Naive thymus-derived CD4-positive, alpha-beta T cell (primary cell): ENCODE measurements around the gene COL24A1. TPM values are rescaled to one million over a fixed set of nuclear protein-coding genes. Genes with fewer than 3 reads are reported as not detected.

Source experiments
- ATAC-seq: fragments of 150-1000 bp; cut with Tn5 transposase; 2 replicates; pipeline ENCODE4 v1.10.0; 2021; ENCODE audit warnings: mild to moderate bottlenecking, moderate library complexity
- CTCF ChIA-PET: fragments of 350-600 bp; sonication (Branson Sonifier 250); formaldehyde crosslinking; loops from one replicate; lab custom pipeline; 2021; ENCODE audit warnings: antibody characterized with exemption; lab: Charles Lee
- POLR2A ChIA-PET: fragments of 350-600 bp; sonication (Branson Sonifier 250); formaldehyde crosslinking; loops from one replicate; lab custom pipeline; 2021; ENCODE audit warnings: antibody characterized with exemption, inconsistent platforms; lab: Charles Lee
- DNase-seq, 9 donors: peaks; one replicate each; pipeline versions ENCODE4 v3.0.0 to v3.0.0-alpha.2; 2020 to 2022; ENCODE audit warnings: mixed read lengths in 1 of 9
- H3K27ac ChIP-seq: one replicate; pipeline ENCODE4 v1.7.0; 2013; ENCODE audit warnings: mild to moderate bottlenecking, low read depth, low read length, moderate library complexity
- H3K27me3 ChIP-seq, 2 donors: one replicate each; pipeline ENCODE4 v1.7.0; 2013; ENCODE audit warnings: low read length in 2 of 2, mild to moderate bottlenecking in 2 of 2, moderate library complexity in 2 of 2; ENCODE audit not compliant: control insufficient read depth in 2 of 2, insufficient read depth in 2 of 2
- H3K36me3 ChIP-seq, 3 experiments: 1 replicate in 2 of 3; 2 replicates in 1 of 3; pipeline ENCODE4 v1.7.0; 2013; ENCODE audit warnings: low read length in 3 of 3, mild to moderate bottlenecking in 3 of 3, moderate library complexity in 1 of 3; ENCODE audit not compliant: insufficient read depth in 3 of 3, control insufficient read depth in 2 of 3
- H3K4me1 ChIP-seq, 2 donors: one replicate each; pipeline ENCODE4 v1.7.0; 2013; ENCODE audit warnings: low read length in 2 of 2, mild to moderate bottlenecking in 2 of 2, moderate library complexity in 1 of 2; ENCODE audit not compliant: control insufficient read depth in 2 of 2, insufficient read depth in 2 of 2
- H3K4me3 ChIP-seq: 2 replicates; pipeline ENCODE4 v1.7.0; 2013; ENCODE audit warnings: mild to moderate bottlenecking, low read length
- H3K9me3 ChIP-seq, 3 experiments: 1 replicate in 2 of 3; 2 replicates in 1 of 3; pipeline ENCODE4 v1.7.0; 2013; ENCODE audit warnings: low read length in 3 of 3; ENCODE audit not compliant: control insufficient read depth in 2 of 3
- H3K27ac Mint-ChIP-seq, 9 donors: one replicate each; pipeline ENCODE4 v1.8.0; 2020 to 2022; ENCODE audit warnings: mixed read lengths in 9 of 9, mild to moderate bottlenecking in 8 of 9, moderate library complexity in 5 of 9, inconsistent platforms in 2 of 9
- H3K27me3 Mint-ChIP-seq, 5 donors: one replicate each; pipeline ENCODE4 v1.8.0; 2021 to 2022; ENCODE audit warnings: mixed read lengths in 5 of 5, mild to moderate bottlenecking in 1 of 5
- H3K36me3 Mint-ChIP-seq, 5 donors: one replicate each; pipeline ENCODE4 v1.8.0; 2020 to 2022; ENCODE audit warnings: mixed read lengths in 5 of 5, mild to moderate bottlenecking in 3 of 5, inconsistent platforms in 1 of 5
- H3K4me1 Mint-ChIP-seq, 7 donors: one replicate each; pipeline ENCODE4 v1.8.0; 2020 to 2022; ENCODE audit warnings: mixed read lengths in 7 of 7, mild to moderate bottlenecking in 3 of 7, inconsistent platforms in 1 of 7
- H3K4me3 Mint-ChIP-seq, 10 donors: one replicate each; pipeline ENCODE4 v1.8.0; 2020 to 2022; ENCODE audit warnings: mild to moderate bottlenecking in 10 of 10, mixed read lengths in 10 of 10, moderate library complexity in 6 of 10, inconsistent platforms in 2 of 10
- H3K9me3 Mint-ChIP-seq, 11 donors: one replicate each; pipeline ENCODE4 v1.8.0; 2020 to 2022; ENCODE audit warnings: mixed read lengths in 11 of 11, mild to moderate bottlenecking in 4 of 11, inconsistent platforms in 1 of 11, moderate library complexity in 1 of 11
- intact Hi-C, 2 donors: fragments of 100-400 bp; cut with micrococcal nuclease; formaldehyde crosslinking; loops; one replicate each; pipeline ENCODE4 v1.15.1; 2023
- polyA plus RNA-seq, 2 donors: library from polyadenylated mRNA; unstranded; fragments of 300-500 nt; fragmentation: Illumina TruSeq; gene quantifications; one replicate each; pipeline ENCODE4 v1.2.3, GENCODE V29; 2021
- total RNA-seq, 6 experiments: library from RNA in 5 of 6; stranded (reverse) in 5 of 6; gene quantifications; 1 replicate in 5 of 6; 2 replicates in 1 of 6; pipeline ENCODE4 v1.2.3 and lab custom pipeline; 2021 to 2026

Gene COL24A1
- total and polyA plus RNA-seq, 7 experiments from 2014 or later = 0.40 to 1.5 TPM; not detected in 5

DNA sequence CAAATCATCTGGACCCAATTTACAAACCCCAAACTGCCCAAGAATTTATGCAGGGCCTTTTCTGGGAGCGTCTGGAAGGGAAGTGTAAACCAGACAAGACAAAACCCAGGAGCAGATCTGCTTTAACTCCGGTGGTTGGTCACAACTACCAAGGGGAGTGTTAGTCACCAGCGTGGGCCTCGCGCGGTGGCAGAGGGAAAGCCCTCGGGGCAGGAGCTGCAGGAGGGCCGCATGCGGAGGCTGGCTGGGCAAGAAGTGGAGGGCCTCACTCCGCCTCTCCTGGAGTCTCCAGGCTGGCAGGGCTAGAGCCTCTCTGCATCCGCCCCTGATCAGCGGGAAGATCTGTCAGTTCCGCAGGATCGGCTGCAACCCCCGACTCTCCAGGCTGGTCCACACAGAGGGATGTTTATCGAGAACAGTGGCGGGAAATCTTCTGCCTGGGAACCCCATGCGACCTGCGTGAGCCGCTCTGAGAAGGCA is 2.0 kb downstream of the COL24A1 start:
- Mint-ChIP-seq H3K27me3 (peaks cover 29 to 43% (median 41%) of the 10 kb centered on the region in 5 donors), H3K4me3 (peak overlapping the region in 1 of 10 donors; percentile 63), H3K9me3 (peaks cover 0 to 12% (median 2%) of the 10 kb centered on the region in 11 donors), H3K36me3 (peaks cover 0 to 6% (median 0%) of the 10 kb centered on the region in 5 donors), H3K27ac (no peak overlapping the region), H3K4me1 (peaks cover 0 to 11% (median 7%) of the 10 kb centered on the region in 7 donors)
- Histone ChIP-seq H3K36me3 (no peaks in the 10 kb centered on the region), H3K4me3 (no peak overlapping the region), H3K27ac (no peak overlapping the region), H3K9me3 (no peaks in the 10 kb centered on the region), H3K4me1 (no peaks in the 10 kb centered on the region), H3K27me3 (no peaks in the 10 kb centered on the region)
- CTCF ChIA-PET = no interaction called here
- DNase-seq (no peak), ATAC-seq (no peak)
- intact Hi-C loops = no loop called here
- POLR2A ChIA-PET = no interaction called here

- Mint-ChIP-seq H3K27ac (no peak overlapping the region), H3K4me3 (no peak overlapping the region), H3K36me3 (peaks cover 0 to 6% (median 0%) of the 10 kb centered on the region in 5 donors), H3K9me3 (peaks cover 0 to 13% (median 0%) of the 10 kb centered on the region in 11 donors), H3K27me3 (peaks cover 28 to 43% (median 37%) of the 10 kb centered on the region in 5 donors), H3K4me1 (peaks cover 0 to 11% (median 7%) of the 10 kb centered on the region in 7 donors)
- Histone ChIP-seq H3K36me3 (no peaks in the 10 kb centered on the region), H3K4me1 (no peaks in the 10 kb centered on the region), H3K4me3 (no peak overlapping the region), H3K9me3 (no peaks in the 10 kb centered on the region), H3K27ac (no peak overlapping the region), H3K27me3 (no peaks in the 10 kb centered on the region)
- intact Hi-C loops = no loop called here
- no peak for ATAC-seq
- ChIA-PET CTCF (no interaction called here), POLR2A (no interaction called here)
- DNase-seq = no peak
Observed at GRCh38 chr1:86153836-86154235, 2.7 kb downstream of the COL24A1 start.

GRCh38 chr1:86152887-86153286 is 3.7 kb downstream of the COL24A1 start:
- H3K4me1 Mint-ChIP-seq = peaks cover 0 to 11% (median 7%) of the 10 kb centered on the region in 7 donors
- no peak for DNase-seq
- H3K4me3 ChIP-seq = no peak overlapping the region
- H3K27ac ChIP-seq = no peak overlapping the region
- H3K27me3 ChIP-seq = no peaks in the 10 kb centered on the region
- peaks cover 0 to 6% (median 0%) of the 10 kb centered on the region in 5 donors for H3K36me3 Mint-ChIP-seq
- intact Hi-C loops = no loop called here
- no peak overlapping the region for H3K27ac Mint-ChIP-seq
- peaks cover 25 to 43% (median 31%) of the 10 kb centered on the region in 5 donors for H3K27me3 Mint-ChIP-seq
- H3K4me1 ChIP-seq = no peaks in the 10 kb centered on the region
- peaks cover 0 to 13% (median 0%) of the 10 kb centered on the region in 11 donors for H3K9me3 Mint-ChIP-seq
- no peak for ATAC-seq
- no peaks in the 10 kb centered on the region for H3K36me3 ChIP-seq
- ChIA-PET CTCF (no interaction called here), POLR2A (no interaction called here)
- H3K4me3 Mint-ChIP-seq = no peak overlapping the region
- H3K9me3 ChIP-seq = no peaks in the 10 kb centered on the region

GRCh38 chr1:86151427-86151826 is 5.1 kb downstream of the COL24A1 start:
- ChIA-PET POLR2A (no interaction called here), CTCF (no interaction called here)
- H3K36me3 Mint-ChIP-seq = no peaks in the 10 kb centered on the region
- peaks cover 0 to 7% (median 0%) of the 10 kb centered on the region in 11 donors for H3K9me3 Mint-ChIP-seq
- Histone ChIP-seq H3K4me1 (no peaks in the 10 kb centered on the region), H3K36me3 (no peaks in the 10 kb centered on the region), H3K4me3 (no peak overlapping the region), H3K9me3 (no peaks in the 10 kb centered on the region), H3K27me3 (no peaks in the 10 kb centered on the region), H3K27ac (no peak overlapping the region)
- ATAC-seq (no peak), DNase-seq (no peak)
- intact Hi-C loops = no loop called here
- peaks cover 0 to 4% (median 3%) of the 10 kb centered on the region in 7 donors for H3K4me1 Mint-ChIP-seq
- peaks cover 16 to 33% (median 20%) of the 10 kb centered on the region in 5 donors for H3K27me3 Mint-ChIP-seq
- no peak overlapping the region for H3K4me3 Mint-ChIP-seq
- no peak overlapping the region for H3K27ac Mint-ChIP-seq

GRCh38 chr1:86150553-86151055 is 6.0 kb downstream of the COL24A1 start:
- peaks cover 0 to 5% (median 0%) of the 10 kb centered on the region in 11 donors for H3K9me3 Mint-ChIP-seq
- ATAC-seq (no peak), DNase-seq (no peak)
- no peaks in the 10 kb centered on the region for H3K4me1 ChIP-seq
- H3K27ac Mint-ChIP-seq = no peak overlapping the region
- H3K4me3 Mint-ChIP-seq = no peak overlapping the region
- ChIA-PET POLR2A (no interaction called here), CTCF (no interaction called here)
- intact Hi-C loops = no loop called here
- H3K4me1 Mint-ChIP-seq = no peaks in the 10 kb centered on the region
- H3K27ac ChIP-seq = no peak overlapping the region
- no peak overlapping the region for H3K4me3 ChIP-seq
- peaks cover 13 to 24% (median 15%) of the 10 kb centered on the region in 5 donors for H3K27me3 Mint-ChIP-seq
- no peaks in the 10 kb centered on the region for H3K9me3 ChIP-seq
- no peaks in the 10 kb centered on the region for H3K27me3 ChIP-seq
- no peaks in the 10 kb centered on the region for H3K36me3 Mint-ChIP-seq
- no peaks in the 10 kb centered on the region for H3K36me3 ChIP-seq

DNA sequence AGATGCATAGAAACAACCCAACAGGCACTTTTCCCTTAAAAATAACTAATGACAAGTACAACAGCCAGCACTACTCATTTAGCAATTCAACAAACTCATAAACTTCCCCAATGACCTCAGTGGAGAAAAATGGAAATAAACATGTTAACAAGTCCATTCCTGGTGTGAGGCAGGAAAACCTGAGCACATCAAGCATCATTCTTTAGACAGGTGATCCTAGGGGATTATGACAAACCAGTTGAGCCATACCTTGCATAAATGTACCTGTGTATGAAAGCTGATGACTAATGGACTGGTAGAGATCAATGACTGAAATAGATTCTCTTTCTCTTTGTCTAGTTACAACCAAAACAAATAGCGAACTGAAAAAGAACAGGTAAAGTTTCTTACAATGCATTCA is 7.0 kb downstream of the COL24A1 start:
- DNase-seq (no peak), ATAC-seq (no peak)
- Histone ChIP-seq H3K4me1 (no peaks in the 10 kb centered on the region), H3K27ac (no peak overlapping the region), H3K4me3 (no peak overlapping the region), H3K27me3 (no peaks in the 10 kb centered on the region), H3K36me3 (no peaks in the 10 kb centered on the region), H3K9me3 (no peaks in the 10 kb centered on the region)
- H3K36me3 Mint-ChIP-seq = no peaks in the 10 kb centered on the region
- ChIA-PET POLR2A (no interaction called here), CTCF (no interaction called here)
- peaks cover 0 to 4% (median 0%) of the 10 kb centered on the region in 11 donors for H3K9me3 Mint-ChIP-seq
- H3K4me1 Mint-ChIP-seq = no peaks in the 10 kb centered on the region
- peaks cover 7 to 16% (median 12%) of the 10 kb centered on the region in 5 donors for H3K27me3 Mint-ChIP-seq
- no peak overlapping the region for H3K27ac Mint-ChIP-seq
- intact Hi-C loops = no loop called here
- no peak overlapping the region for H3K4me3 Mint-ChIP-seq

- no peaks in the 10 kb centered on the region for H3K36me3 Mint-ChIP-seq
- Histone ChIP-seq H3K27me3 (no peaks in the 10 kb centered on the region), H3K4me3 (no peak overlapping the region), H3K36me3 (no peaks in the 10 kb centered on the region), H3K9me3 (no peaks in the 10 kb centered on the region), H3K4me1 (no peaks in the 10 kb centered on the region), H3K27ac (no peak overlapping the region)
- H3K9me3 Mint-ChIP-seq = peaks cover 0 to 1% (median 0%) of the 10 kb centered on the region in 11 donors
- DNase-seq = no peak
- no peak for ATAC-seq
- ChIA-PET POLR2A (no interaction called here), CTCF (interaction anchor here (0.7 kb wide), 1 partner anchor 1528 kb away, joined by 3 read pairs; no protein-coding TSS in a partner anchor)
- H3K4me1 Mint-ChIP-seq = no peaks in the 10 kb centered on the region
- no peak overlapping the region for H3K27ac Mint-ChIP-seq
- peaks cover 0 to 9% (median 5%) of the 10 kb centered on the region in 5 donors for H3K27me3 Mint-ChIP-seq
- no peak overlapping the region for H3K4me3 Mint-ChIP-seq
- intact Hi-C loops = no loop called here
Observed at GRCh38 chr1:86147755-86148154, 8.8 kb downstream of the COL24A1 start.
